ENCODE data around the gene OSGIN1.

The OSGIN1 gene

GRCh38 chr16:83956336-83957289 is 3.6 kb downstream of the OSGIN1 start:
- DNase-seq (ENCODE audit: low spot score) = peak; percentile 87
- TF ChIP-seq CTCF (IDR thresholded peaks at IDR 0.05; ENCODE audit: extremely low read depth, insufficient read depth, missing control alignments) = peak; percentile 98
- in situ Hi-C loops (cut with MboI; ENCODE audit: low pct_unique_long_range_greater_than_20kb, low sequenced_read_pairs, unreplicated experiment) = loop anchor here (25.0 kb wide), 1 partner anchor 106 kb away; no protein-coding TSS in a partner anchor

- in situ Hi-C loops (cut with MboI; ENCODE audit: low pct_unique_long_range_greater_than_20kb, low sequenced_read_pairs, unreplicated experiment) = loop anchor here (25.0 kb wide), 1 partner anchor 105 kb away; no protein-coding TSS in a partner anchor
- no peak for TF ChIP-seq CTCF (IDR thresholded peaks at IDR 0.05; ENCODE audit: extremely low read depth, insufficient read depth, missing control alignments)
These were observed 4.3 kb downstream of the OSGIN1 start for GRCh38 chr16:83957296-83957855.

GRCh38 chr16:83958137-83958845 is 5.3 kb downstream of the OSGIN1 start:
- no peak for TF ChIP-seq CTCF (IDR thresholded peaks at IDR 0.05; ENCODE audit: extremely low read depth, insufficient read depth, missing control alignments)
- no peak for DNase-seq (ENCODE audit: low spot score)
- in situ Hi-C loops (cut with MboI; ENCODE audit: low pct_unique_long_range_greater_than_20kb, low sequenced_read_pairs, unreplicated experiment) = loop anchor here (25.0 kb wide), 1 partner anchor 104 kb away; no protein-coding TSS in a partner anchor

More at GRCh38 chr16:83957296-83957855, 4.3 kb downstream of the OSGIN1 start:
- DNase-seq (ENCODE audit: low spot score) = no peak

GRCh38 chr16:83958846-83959565 is 6.0 kb downstream of the OSGIN1 start:
- TF ChIP-seq CTCF (IDR thresholded peaks at IDR 0.05; ENCODE audit: extremely low read depth, insufficient read depth, missing control alignments) = no peak
- in situ Hi-C loops (cut with MboI; ENCODE audit: low pct_unique_long_range_greater_than_20kb, low sequenced_read_pairs, unreplicated experiment) = loop anchor here (25.0 kb wide), 1 partner anchor 103 kb away; no protein-coding TSS in a partner anchor

GRCh38 chr16:83959656-83960434 is 6.8 kb downstream of the OSGIN1 start:
- no peak for TF ChIP-seq CTCF (IDR thresholded peaks at IDR 0.05; ENCODE audit: extremely low read depth, insufficient read depth, missing control alignments)
- no peak for DNase-seq (ENCODE audit: low spot score)
- in situ Hi-C loops (cut with MboI; ENCODE audit: low pct_unique_long_range_greater_than_20kb, low sequenced_read_pairs, unreplicated experiment) = loop anchor here (25.0 kb wide), 1 partner anchor 102 kb away; no protein-coding TSS in a partner anchor

More at GRCh38 chr16:83958846-83959565, 6.0 kb downstream of the OSGIN1 start:
- DNase-seq (ENCODE audit: low spot score) = no peak

Data from GM13977 (cell line).